PC-3 (cell line): ENCODE results near the gene AGTR1. TPM values are rescaled to one million over a fixed set of nuclear protein-coding genes. Genes with fewer than 3 reads are reported as not detected.

ENCODE experiments used
- ATAC-seq: fragments of 200-7000 bp; cut with Tn5 transposase; 2 replicates; pipeline ENCODE4 v1.9.1; 2020; ENCODE audit warnings: mild to moderate bottlenecking, moderate library complexity
- BruUV-seq: library from RNA; stranded (reverse); fragments of 400-500 nt; replicated peaks from 2 replicates; lab custom pipeline; 2021; lab: Mats Ljungman, UMichigan
- CTCF ChIA-PET: fragments of 300-600 bp; sonication (Branson Sonifier 250); formaldehyde crosslinking; loops from one replicate; lab custom pipeline; 2022; ENCODE audit warnings: antibody characterized with exemption; lab: Charles Lee
- POLR2A ChIA-PET: fragments of 300-600 bp; sonication (Branson Sonifier 250); formaldehyde crosslinking; loops from one replicate; lab custom pipeline; 2022; ENCODE audit warnings: antibody characterized with exemption; ENCODE audit not compliant: unreplicated experiment; lab: Charles Lee
- DNase-seq: peaks from one replicate; pipeline ENCODE4 v3.0.0-alpha.2; 2015
- H2AFZ ChIP-seq: fragments of 300-600 bp; sonication (generic); 2 replicates; pipeline ENCODE4 v1.6.0; 2016; ENCODE audit warnings: antibody characterized with exemption, low read length
- H3F3A ChIP-seq: fragments of 300-600 bp; sonication (generic); one replicate; pipeline ENCODE4 v1.6.0; 2017; ENCODE audit warnings: antibody characterized with exemption, low read length, control low read depth, mild to moderate bottlenecking; ENCODE audit not compliant: unreplicated experiment
- H3K27ac ChIP-seq: fragments of 300-600 bp; sonication (generic); 2 replicates; pipeline ENCODE4 v1.5.1; 2016; ENCODE audit warnings: mild to moderate bottlenecking, low read length
- H3K27me3 ChIP-seq: fragments of 300-600 bp; sonication (generic); 2 replicates; pipeline ENCODE4 v1.6.1; 2016; ENCODE audit warnings: low read length, mixed read lengths
- H3K36me3 ChIP-seq: fragments of 300-600 bp; sonication (generic); 2 replicates; pipeline ENCODE4 v1.6.1; 2016; ENCODE audit warnings: low read depth, mixed run types, low read length, mixed read lengths
- H3K4me1 ChIP-seq: fragments of 300-600 bp; sonication (generic); 2 replicates; pipeline ENCODE4 v1.5.1; 2016; ENCODE audit warnings: low read length; ENCODE audit not compliant: insufficient read depth
- H3K4me2 ChIP-seq: fragments of 300-600 bp; sonication (generic); 2 replicates; pipeline ENCODE4 v1.6.0; 2016; ENCODE audit warnings: low read length
- H3K4me3 ChIP-seq: fragments of 300-600 bp; sonication (generic); 2 replicates; pipeline ENCODE4 v1.5.1; 2016; ENCODE audit warnings: mild to moderate bottlenecking, low read length, mixed read lengths
- H3K79me2 ChIP-seq: fragments of 300-600 bp; sonication (generic); 2 replicates; pipeline ENCODE4 v1.6.1; 2017; ENCODE audit warnings: low read length, mixed read lengths
- H3K9ac ChIP-seq: fragments of 300-600 bp; sonication (generic); 2 replicates; pipeline ENCODE4 v1.6.0; 2016; ENCODE audit warnings: mild to moderate bottlenecking, low read length
- H3K9me2 ChIP-seq: fragments of 300-600 bp; sonication (generic); replicated peaks from 2 replicates; pipeline ENCODE4 v1.6.1; 2016; ENCODE audit warnings: mixed run types, low read length, mixed read lengths
- H3K9me3 ChIP-seq: fragments of 300-600 bp; sonication (generic); 2 replicates; pipeline ENCODE4 v1.6.1; 2016; ENCODE audit warnings: low read length, mixed read lengths
- H4K20me1 ChIP-seq: fragments of 300-600 bp; sonication (generic); 2 replicates; pipeline ENCODE4 v1.6.1; 2016; ENCODE audit warnings: low read length, mixed read lengths
- CTCF ChIP-seq: fragments of 300-600 bp; sonication (generic); conservative IDR thresholded peaks from 2 replicates; pipeline ENCODE4 v1.5.1; 2017; ENCODE audit warnings: antibody characterized with exemption, low read depth, mild to moderate bottlenecking, low read length
- EZH2 ChIP-seq: fragments of 300-600 bp; sonication (generic); IDR thresholded peaks from one replicate; pipeline ENCODE4 v1.6.1; 2017; ENCODE audit warnings: antibody characterized with exemption, mild to moderate bottlenecking, low read length; ENCODE audit not compliant: unreplicated experiment
- EZH2phosphoT487 ChIP-seq: fragments of 300-600 bp; sonication (generic); IDR thresholded peaks from 2 replicates; pipeline ENCODE4 v1.6.1; 2018; ENCODE audit warnings: mild to moderate bottlenecking, antibody characterized with exemption, low read length, borderline replicate concordance
- intact Hi-C: fragments of 100-400 bp; cut with micrococcal nuclease; formaldehyde crosslinking; loops from 2 replicates; pipeline ENCODE4 v1.9.0; 2023
- total RNA-seq: library from RNA; depleted of rRNA; stranded (reverse); fragments of >200 nt; gene quantifications from 2 replicates; pipeline ENCODE4 v1.2.3, GENCODE V29; 2014

Gene AGTR1
- total RNA-seq, 1 experiment from 2014 or later = 0.15 TPM

GRCh38 chr3:148708409-148708808, 10.7 kb downstream of the AGTR1 start:
- Histone ChIP-seq H3K79me2 (no peaks in the 10 kb centered on the region), H3K27me3 (no peaks in the 10 kb centered on the region), H3K36me3 (no peaks in the 10 kb centered on the region), H3K9ac (no peak overlapping the region), H2AFZ (no peak overlapping the region), H3K4me2 (peak overlapping the region; percentile 21; the same call in 1 of the 2 replicates), H3K27ac (peak overlapping the region; percentile 16; the same call in 1 of the 2 replicates), H3K4me3 (no peak overlapping the region), H3F3A (no peaks in the 10 kb centered on the region), H4K20me1 (no peaks in the 10 kb centered on the region), H3K4me1 (peaks cover 10% of the 10 kb centered on the region), H3K9me2 (no peaks in the 10 kb centered on the region), H3K9me3 (no peaks in the 10 kb centered on the region)
- TF ChIP-seq EZH2phosphoT487 (no peak), CTCF (no peak), EZH2 (no peak)
- ATAC-seq (peak; percentile 50; the same call in 1 of the 2 replicates), DNase-seq (peak; percentile 35)
- POLR2A ChIA-PET = interaction anchor here (0.6 kb wide), 1 partner anchor 729 kb away, joined by 5 read pairs; no protein-coding TSS in a partner anchor
- CTCF ChIA-PET = no interaction called here
- BruUV-seq = no TSS peak
- intact Hi-C loops = no loop called here

- Histone ChIP-seq H3K4me2 (no peak overlapping the region), H3K79me2 (no peaks in the 10 kb centered on the region), H3K9me3 (no peaks in the 10 kb centered on the region), H2AFZ (no peak overlapping the region), H3K9me2 (no peaks in the 10 kb centered on the region), H3K4me1 (peaks cover 10% of the 10 kb centered on the region), H3K9ac (no peak overlapping the region), H3K4me3 (no peak overlapping the region), H3K27ac (no peak overlapping the region), H4K20me1 (no peaks in the 10 kb centered on the region), H3K27me3 (no peaks in the 10 kb centered on the region), H3F3A (no peaks in the 10 kb centered on the region), H3K36me3 (no peaks in the 10 kb centered on the region)
- ATAC-seq = no peak
- ChIA-PET CTCF (no interaction called here), POLR2A (no interaction called here)
- TF ChIP-seq EZH2phosphoT487 = no peak
- intact Hi-C loops = loop anchor here (10.0 kb wide), 1 partner anchor 235 kb away; no protein-coding TSS in a partner anchor
- DNase-seq = no peak
- no TSS peak for BruUV-seq
These were observed 12.0 kb downstream of the AGTR1 start for GRCh38 chr3:148709560-148710253.

- peaks cover 10% of the 10 kb centered on the region for H3K4me1 ChIP-seq
- H3F3A ChIP-seq = no peaks in the 10 kb centered on the region
- no peaks in the 10 kb centered on the region for H3K79me2 ChIP-seq
- H3K4me2 ChIP-seq = no peak overlapping the region
- no peaks in the 10 kb centered on the region for H3K9me3 ChIP-seq
- BruUV-seq = no TSS peak
- no peak overlapping the region for H3K4me3 ChIP-seq
- CTCF ChIA-PET = no interaction called here
- H3K27me3 ChIP-seq = no peaks in the 10 kb centered on the region
- no peak for ATAC-seq
- TF ChIP-seq EZH2 (no peak), EZH2phosphoT487 (no peak), CTCF (no peak)
- no peaks in the 10 kb centered on the region for H4K20me1 ChIP-seq
- POLR2A ChIA-PET = no interaction called here
- no peaks in the 10 kb centered on the region for H3K9me2 ChIP-seq
- no peak overlapping the region for H2AFZ ChIP-seq
- no peaks in the 10 kb centered on the region for H3K36me3 ChIP-seq
- no peak overlapping the region for H3K27ac ChIP-seq
- no peak for DNase-seq
- intact Hi-C loops = loop anchor here (10.0 kb wide), 1 partner anchor 234 kb away; no protein-coding TSS in a partner anchor
- no peak overlapping the region for H3K9ac ChIP-seq
These were observed 13.0 kb downstream of the AGTR1 start for GRCh38 chr3:148710665-148711064.
